Cerebellar nuclear complex (tissue), 1 donor: ENCODE measurements around the gene DCTN3.
"Not testable (repeated sequence)": the region's sequence is repeated elsewhere in the genome, so short reads cannot be mapped to it uniquely, and the experiment has no call there.

Experiments
- DNase-seq, 2 experiments: peaks; one replicate each; lab custom pipeline; 2025; lab: John Stamatoyannopoulos, UW

DCTN3 gene

GRCh38 chr9:34647084-34647403 is 26.7 kb upstream of the DCTN3 start:
- DNase-seq: no peak

- DNase-seq: peak; percentile 49 to 58
These were observed 26.2 kb upstream of the DCTN3 start, which contains the start of gene GALT for GRCh38 chr9:34646211-34647083. GALT (plus strand) TSS chr9:34646675; CDS start chr9:34646705, 30 bp downstream.

- no peak for DNase-seq
These were observed 24.5 kb upstream of the DCTN3 start for GRCh38 chr9:34644766-34645314.

GRCh38 chr9:34642679-34643078 is 22.4 kb upstream of the DCTN3 start:
- DNase-seq: no peak

GRCh38 chr9:34639322-34639721 is 19.0 kb upstream of the DCTN3 start:
- not testable (repeated sequence) for DNase-seq

GRCh38 chr9:34638138-34638445 is 17.8 kb upstream of the DCTN3 start:
- DNase-seq: no peak

GRCh38 chr9:34637356-34638137 is 17.3 kb upstream of the DCTN3 start, which contains the start of gene SIGMAR1:
SIGMAR1 (minus strand) TSS chr9:34637787; CDS start chr9:34637697, 90 bp downstream.
- DNase-seq: peak; percentile 50 to 77

- no peak for DNase-seq
These were observed 16.6 kb upstream of the DCTN3 start for GRCh38 chr9:34636791-34637355.

- no peak for DNase-seq
These were observed 15.3 kb upstream of the DCTN3 start for GRCh38 chr9:34635556-34635955.

GRCh38 chr9:34634551-34635248 is 14.4 kb upstream of the DCTN3 start:
- DNase-seq: no peak

GRCh38 chr9:34633851-34634550 is 13.7 kb upstream of the DCTN3 start:
- DNase-seq: peak; percentile 28 to 72

GRCh38 chr9:34633166-34633565 is 12.9 kb upstream of the DCTN3 start:
- DNase-seq: no peak

- DNase-seq: no peak
These were observed 10.3 kb upstream of the DCTN3 start for GRCh38 chr9:34630402-34631154.

GRCh38 chr9:34629491-34629808 is 9.2 kb upstream of the DCTN3 start:
- DNase-seq: no peak

GRCh38 chr9:34628656-34629490 is 8.6 kb upstream of the DCTN3 start, which contains the start of gene ARID3C:
ARID3C (minus strand) TSS chr9:34629066; CDS start chr9:34628014, 1,052 bp downstream.
- DNase-seq: no peak

- no peak for DNase-seq
These were observed 7.7 kb upstream of the DCTN3 start for GRCh38 chr9:34627716-34628655.

- DNase-seq: no peak
These were observed 4.8 kb upstream of the DCTN3 start for GRCh38 chr9:34625186-34625486.

GRCh38 chr9:34624475-34625185 is 4.3 kb upstream of the DCTN3 start:
- no peak for DNase-seq
